Caco-2 (cell line): Measurements from ENCODE around the gene SLC25A4. TPM values are rescaled to one million over a fixed set of nuclear protein-coding genes. Genes with fewer than 3 reads are reported as not detected.

Experiments used
- BruUV-seq: library from RNA; stranded (reverse); fragments of 400-500 nt; replicated peaks from 2 replicates; lab custom pipeline; 2021; lab: Mats Ljungman, UMichigan
- CTCF ChIA-PET: fragments of 300-600 bp; sonication (Branson Sonifier 250); formaldehyde crosslinking; loops from one replicate; lab custom pipeline; 2022; ENCODE audit warnings: antibody characterized with exemption; lab: Charles Lee
- POLR2A ChIA-PET: fragments of 300-600 bp; sonication (Branson Sonifier 250); formaldehyde crosslinking; loops from one replicate; lab custom pipeline; 2022; ENCODE audit warnings: antibody characterized with exemption; lab: Charles Lee
- DNase-seq, 2 experiments: peaks; one replicate each; pipeline versions ENCODE4 v3.0.0 to v3.0.0-alpha.2; 2020 to 2022
- H3K27me3 ChIP-seq: replicated peaks from 2 replicates; pipeline ENCODE4 v1.6.0; 2011; ENCODE audit warnings: low read length; ENCODE audit not compliant: control insufficient read depth, insufficient read depth
- H3K36me3 ChIP-seq: 2 replicates; pipeline ENCODE4 v1.5.1; 2011; ENCODE audit warnings: low read length; ENCODE audit not compliant: control insufficient read depth, insufficient read depth
- H3K4me1 ChIP-seq: fragments of 250-450 bp; sonication (Bioruptor Pico); 2 replicates; pipeline ENCODE4 v1.5.1; 2020; ENCODE audit warnings: mild to moderate bottlenecking
- H3K4me3 ChIP-seq: 2 replicates; pipeline ENCODE4 v1.5.1; 2011; ENCODE audit warnings: low read depth, mild to moderate bottlenecking, control low read depth, low read length
- H3K9me3 ChIP-seq: fragments of 250-450 bp; sonication (Bioruptor Pico); 2 replicates; pipeline ENCODE4 v1.5.1; 2020; ENCODE audit warnings: mild to moderate bottlenecking, moderate library complexity
- H3K27ac Mint-ChIP-seq: one replicate; pipeline ENCODE4 v1.8.0; 2022; ENCODE audit warnings: mixed read lengths; ENCODE audit not compliant: unreplicated experiment
- H3K27me3 Mint-ChIP-seq: one replicate; pipeline ENCODE4 v1.8.0; 2022; ENCODE audit warnings: mixed read lengths; ENCODE audit not compliant: insufficient read depth, unreplicated experiment
- H3K36me3 Mint-ChIP-seq: one replicate; pipeline ENCODE4 v1.8.0; 2022; ENCODE audit warnings: mild to moderate bottlenecking, mixed read lengths; ENCODE audit not compliant: insufficient read depth, unreplicated experiment
- H3K4me1 Mint-ChIP-seq: one replicate; pipeline ENCODE4 v1.8.0; 2022; ENCODE audit warnings: low read depth, mixed read lengths; ENCODE audit not compliant: unreplicated experiment
- H3K4me3 Mint-ChIP-seq: one replicate; pipeline ENCODE4 v1.8.0; 2022; ENCODE audit warnings: mild to moderate bottlenecking, moderate library complexity, mixed read lengths; ENCODE audit not compliant: unreplicated experiment
- H3K9me3 Mint-ChIP-seq: one replicate; pipeline ENCODE4 v1.8.0; 2022; ENCODE audit warnings: mixed read lengths; ENCODE audit not compliant: unreplicated experiment
- CTCF ChIP-seq, 2 experiments: fragments of 200-600 bp in 1 of 2; IDR thresholded peaks; 1 replicate in 1 of 2; 2 replicates in 1 of 2; pipeline versions ENCODE4 v1.5.1 to v1.8.0; 2011 to 2022; ENCODE audit warnings: antibody characterized with exemption in 1 of 2, control low read depth in 1 of 2, inconsistent platforms in 1 of 2, low read depth in 1 of 2, low read length in 1 of 2, mild to moderate bottlenecking in 1 of 2, moderate library complexity in 1 of 2; ENCODE audit not compliant: insufficient read depth in 1 of 2, severe bottlenecking in 1 of 2, unreplicated experiment in 1 of 2
- intact Hi-C: fragments of 100-400 bp; cut with micrococcal nuclease; formaldehyde crosslinking; loops from one replicate; pipeline ENCODE4 v1.10.0; 2022; ENCODE audit not compliant: unreplicated experiment
- total RNA-seq: library from RNA; stranded (reverse); gene quantifications from 2 replicates; pipeline ENCODE4 v1.2.3, GENCODE V29; 2022

SLC25A4 gene
- total RNA-seq, 1 experiment from 2014 or later = 24.1 TPM

DNA sequence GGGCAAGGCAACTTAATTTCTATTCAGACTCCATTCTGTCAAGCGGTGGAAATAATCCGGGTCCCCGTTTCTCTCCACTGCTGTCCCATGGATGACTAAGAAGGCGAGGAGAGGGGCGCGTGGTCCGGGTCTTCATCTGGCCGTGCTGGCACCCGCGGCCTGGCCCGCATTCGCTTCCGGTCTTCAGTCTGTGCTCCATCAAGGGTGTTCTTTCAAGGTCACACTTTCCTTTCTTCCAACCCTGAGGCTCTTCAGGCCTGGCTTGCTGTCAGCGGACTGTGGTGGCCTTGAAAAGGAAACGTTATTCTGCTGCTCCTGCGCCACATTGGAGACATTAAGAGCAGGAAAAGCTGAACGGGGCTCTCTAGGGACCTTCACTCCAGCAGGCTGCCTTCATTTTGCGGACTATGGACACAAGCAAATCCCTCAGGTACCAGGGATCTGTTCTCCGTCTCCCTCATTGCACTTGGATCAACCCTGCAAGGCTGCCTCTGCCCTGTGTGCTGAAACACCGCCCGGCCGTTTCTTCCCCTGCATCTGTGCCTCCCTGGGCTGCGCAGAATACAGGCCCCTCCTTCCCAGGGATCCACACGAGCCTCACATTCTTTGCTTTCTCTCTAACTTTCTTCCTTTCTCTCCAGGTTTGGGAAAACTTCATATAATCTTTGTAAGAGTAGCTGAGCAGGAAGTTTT, 5.7 kb upstream of the SLC25A4 start:
- Histone ChIP-seq H3K27me3 (no peaks in the 10 kb centered on the region), H3K9me3 (no peaks in the 10 kb centered on the region), H3K36me3 (no peaks in the 10 kb centered on the region), H3K4me1 (0 out of 2 replicates have a peak, but pooled peaks cover 2% of the 10 kb centered on the region), H3K4me3 (no peak overlapping the region)
- H3K4me1 Mint-ChIP-seq = no peaks in the 10 kb centered on the region
- H3K9me3 Mint-ChIP-seq = no peaks in the 10 kb centered on the region
- TF ChIP-seq CTCF (IDR thresholded peaks at IDR 0.05; ENCODE audit: insufficient read depth in 1 of 2, low read depth in 1 of 2, low read length in 1 of 2, severe bottlenecking in 1 of 2, unreplicated experiment in 1 of 2) = no peak
- intact Hi-C loops = no loop called here
- DNase-seq = no peak
- POLR2A ChIA-PET = no interaction called here
- H3K27ac Mint-ChIP-seq = no peak overlapping the region
- peaks cover under 1% of the 10 kb centered on the region for H3K36me3 Mint-ChIP-seq
- H3K27me3 Mint-ChIP-seq = no peaks in the 10 kb centered on the region
- H3K4me3 Mint-ChIP-seq = no peak overlapping the region
- CTCF ChIA-PET = no interaction called here
- no TSS peak for BruUV-seq

GRCh38 chr4:185138161-185138560, 4.9 kb upstream of the SLC25A4 start:
- intact Hi-C loops = no loop called here
- no peaks in the 10 kb centered on the region for H3K9me3 Mint-ChIP-seq
- no peak for DNase-seq
- H3K4me3 ChIP-seq = no peak overlapping the region
- peaks cover 9% of the 10 kb centered on the region for H3K36me3 Mint-ChIP-seq
- no peak for TF ChIP-seq CTCF (IDR thresholded peaks at IDR 0.05; ENCODE audit: insufficient read depth in 1 of 2, low read depth in 1 of 2, low read length in 1 of 2, severe bottlenecking in 1 of 2, unreplicated experiment in 1 of 2)
- H3K27me3 Mint-ChIP-seq = no peaks in the 10 kb centered on the region
- H3K4me3 Mint-ChIP-seq = no peak overlapping the region
- ChIA-PET POLR2A (no interaction called here), CTCF (no interaction called here)
- H3K36me3 ChIP-seq = no peaks in the 10 kb centered on the region
- no peak overlapping the region for H3K27ac Mint-ChIP-seq
- H3K4me1 ChIP-seq = 0 out of 2 replicates have a peak, but pooled peaks cover 3% of the 10 kb centered on the region
- no peaks in the 10 kb centered on the region for H3K27me3 ChIP-seq
- H3K4me1 Mint-ChIP-seq = no peaks in the 10 kb centered on the region
- H3K9me3 ChIP-seq = no peaks in the 10 kb centered on the region
- no TSS peak for BruUV-seq

DNA sequence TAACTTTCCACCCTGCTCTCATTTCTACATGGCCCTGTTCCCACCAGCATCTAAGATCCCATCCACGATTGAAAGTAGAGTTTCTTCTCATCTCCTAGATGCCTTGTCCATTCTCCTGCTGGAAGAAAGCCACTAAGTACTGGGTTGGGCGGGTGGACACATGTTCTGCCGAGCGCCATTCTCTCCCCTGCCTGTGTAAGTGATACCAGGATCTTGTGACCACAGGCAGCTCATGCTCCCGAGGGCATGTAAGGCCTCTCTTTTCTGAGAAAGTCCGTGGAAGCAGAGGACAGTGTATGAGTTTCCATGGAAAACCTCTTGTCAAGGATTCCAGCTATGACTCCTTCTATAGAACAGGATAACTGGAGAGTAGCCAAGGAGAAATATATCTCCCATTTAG, 3.3 kb upstream of the SLC25A4 start:
- POLR2A ChIA-PET = no interaction called here
- BruUV-seq = no TSS peak
- CTCF ChIA-PET = no interaction called here

More for the DNA sequence above, 3.3 kb upstream of the SLC25A4 start:
- Mint-ChIP-seq H3K27ac (no peak overlapping the region), H3K4me1 (no peaks in the 10 kb centered on the region), H3K36me3 (peaks cover 17% of the 10 kb centered on the region), H3K27me3 (no peaks in the 10 kb centered on the region), H3K9me3 (no peaks in the 10 kb centered on the region), H3K4me3 (no peak overlapping the region)
- intact Hi-C loops = loop anchor here (10.0 kb wide), 1 partner anchor 255 kb away; the partner anchor contains the start of genes ANKRD37 and LRP2BP
- DNase-seq = no peak
- no peaks in the 10 kb centered on the region for H3K36me3 ChIP-seq
- no peak overlapping the region for H3K4me3 ChIP-seq
- peaks cover 8% of the 10 kb centered on the region; the same call in 1 of the 2 replicates for H3K4me1 ChIP-seq
- H3K9me3 ChIP-seq = no peaks in the 10 kb centered on the region
- no peaks in the 10 kb centered on the region for H3K27me3 ChIP-seq
- TF ChIP-seq CTCF (IDR thresholded peaks at IDR 0.05; ENCODE audit: insufficient read depth in 1 of 2, low read depth in 1 of 2, low read length in 1 of 2, severe bottlenecking in 1 of 2, unreplicated experiment in 1 of 2) = no peak
